ENCODE results near the gene ARHGAP31. TPM values are rescaled to one million over a fixed set of nuclear protein-coding genes. Genes with fewer than 3 reads are reported as not detected.

Gene ARHGAP31
- polyA plus RNA-seq, 3 donors: 4.7 to 9.8 (median 7.6) TPM

DNA sequence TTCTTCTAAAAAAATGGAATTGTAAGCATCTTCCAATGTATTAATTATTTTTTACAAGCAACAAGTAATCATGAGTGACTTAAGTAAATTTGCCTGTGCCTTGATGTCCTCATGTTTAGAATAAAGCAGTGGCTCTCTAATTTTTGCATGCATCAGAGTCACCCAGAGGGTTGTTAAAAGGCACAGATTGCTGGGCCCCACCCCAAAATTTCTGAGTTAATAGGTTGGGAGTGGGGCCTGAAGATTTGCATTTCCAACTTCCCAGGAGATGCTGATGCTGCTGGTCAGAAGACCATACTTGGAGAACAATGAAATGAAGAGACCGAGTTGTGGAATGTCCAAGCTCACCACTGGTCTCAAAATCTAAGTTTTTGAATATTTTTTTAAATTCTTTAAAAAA, 70.2 kb downstream of the ARHGAP31 start:
- peaks cover 5 to 7% of the 10 kb centered on the region in 2 donors for H3K4me1 ChIP-seq (ENCODE audit: control insufficient read depth in 1 of 2, insufficient read depth in 2 of 2, low read length in 2 of 2)
- Mint-ChIP-seq H3K4me1 (peaks cover 6% of the 10 kb centered on the region), H3K27ac (no peak overlapping the region), H3K27me3 (ENCODE audit: low read depth in 3 of 3) (no peaks in the 10 kb centered on the region), H3K4me3 (no peak overlapping the region), H3K36me3 (peaks cover 37 to 38% of the 10 kb centered on the region in 2 donors), H3K9me3 (no peaks in the 10 kb centered on the region)
- H3K9ac ChIP-seq (ENCODE audit: insufficient read depth, low read length, poor library complexity, severe bottlenecking): no peak overlapping the region
- no peak for DNase-seq
- TF ChIP-seq, protein P1, sequence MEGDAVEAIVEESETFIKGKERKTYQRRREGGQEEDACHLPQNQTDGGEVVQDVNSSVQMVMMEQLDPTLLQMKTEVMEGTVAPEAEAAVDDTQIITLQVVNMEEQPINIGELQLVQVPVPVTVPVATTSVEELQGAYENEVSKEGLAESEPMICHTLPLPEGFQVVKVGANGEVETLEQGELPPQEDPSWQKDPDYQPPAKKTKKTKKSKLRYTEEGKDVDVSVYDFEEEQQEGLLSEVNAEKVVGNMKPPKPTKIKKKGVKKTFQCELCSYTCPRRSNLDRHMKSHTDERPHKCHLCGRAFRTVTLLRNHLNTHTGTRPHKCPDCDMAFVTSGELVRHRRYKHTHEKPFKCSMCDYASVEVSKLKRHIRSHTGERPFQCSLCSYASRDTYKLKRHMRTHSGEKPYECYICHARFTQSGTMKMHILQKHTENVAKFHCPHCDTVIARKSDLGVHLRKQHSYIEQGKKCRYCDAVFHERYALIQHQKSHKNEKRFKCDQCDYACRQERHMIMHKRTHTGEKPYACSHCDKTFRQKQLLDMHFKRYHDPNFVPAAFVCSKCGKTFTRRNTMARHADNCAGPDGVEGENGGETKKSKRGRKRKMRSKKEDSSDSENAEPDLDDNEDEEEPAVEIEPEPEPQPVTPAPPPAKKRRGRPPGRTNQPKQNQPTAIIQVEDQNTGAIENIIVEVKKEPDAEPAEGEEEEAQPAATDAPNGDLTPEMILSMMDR (IDR thresholded peaks at IDR 0.05): no peak
- no peak overlapping the region for H2AFZ ChIP-seq (ENCODE audit: insufficient read depth, low read depth, low read length, poor library complexity, severe bottlenecking)
- peaks cover 37% of the 10 kb centered on the region for H4K20me1 ChIP-seq (ENCODE audit: insufficient read depth, low read length)
- intact Hi-C loops (cut with micrococcal nuclease): no loop called here
- no CpG with 5 or more reads among the region's 1 CpG for WGBS (ENCODE audit: insufficient coverage)
- peaks cover 19 to 47% of the 10 kb centered on the region in 2 donors for H3K36me3 ChIP-seq (replicated peaks in 1 of 2; ENCODE audit: control insufficient read depth in 1 of 2, insufficient read depth in 2 of 2, low read length in 2 of 2)
- H3K9me3 ChIP-seq (replicated peaks in 1 of 2; ENCODE audit: control insufficient read depth in 1 of 2, insufficient read depth in 1 of 2, low read length in 2 of 2): no peaks in the 10 kb centered on the region
- no peak overlapping the region for H3K27ac ChIP-seq (ENCODE audit: low read depth in 1 of 2, low read length in 2 of 2)
- no peak overlapping the region for H3K4me2 ChIP-seq (replicated peaks; ENCODE audit: extremely low read depth, low read length, poor library complexity, severe bottlenecking)
- H3K27me3 ChIP-seq (ENCODE audit: control insufficient read depth in 2 of 2, insufficient read depth in 2 of 2, low read length in 2 of 2): no peaks in the 10 kb centered on the region
- H3K4me3 ChIP-seq (replicated peaks in 1 of 3; ENCODE audit: low read depth in 2 of 3, low read length in 3 of 3): no peak overlapping the region
- no peaks in the 10 kb centered on the region for H3K79me2 ChIP-seq (ENCODE audit: insufficient read depth, low read length)

DNA sequence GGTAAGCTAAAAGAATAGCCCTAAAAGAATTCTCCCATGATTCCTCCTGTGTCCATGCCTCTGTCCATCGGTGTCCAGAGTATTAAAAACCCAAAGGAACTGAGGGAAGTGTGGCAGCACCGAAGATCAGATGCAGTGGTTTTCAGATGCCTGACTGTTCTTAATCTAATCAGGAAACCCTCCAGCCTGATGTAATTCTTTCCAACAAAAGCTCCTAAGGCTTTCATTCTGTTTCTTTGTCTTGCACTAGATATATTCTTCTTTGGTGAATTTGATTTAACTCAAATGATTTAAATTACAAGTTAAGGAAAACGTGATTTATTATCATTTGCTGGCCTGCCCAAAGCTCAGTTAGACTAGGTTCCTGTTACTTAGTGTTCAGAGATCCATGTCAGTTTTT, 71.2 kb downstream of the ARHGAP31 start:
- Mint-ChIP-seq H3K4me1 (no peaks in the 10 kb centered on the region), H3K27me3 (ENCODE audit: low read depth in 3 of 3) (no peaks in the 10 kb centered on the region), H3K27ac (peak overlapping the region in 1 of 7 donors; percentile 60), H3K4me3 (no peak overlapping the region), H3K9me3 (no peaks in the 10 kb centered on the region), H3K36me3 (peaks cover 40 to 47% of the 10 kb centered on the region in 2 donors)
- peaks cover 30% of the 10 kb centered on the region for H4K20me1 ChIP-seq (ENCODE audit: insufficient read depth, low read length)
- intact Hi-C loops (cut with micrococcal nuclease): no loop called here
- TF ChIP-seq, protein P1 (IDR thresholded peaks at IDR 0.05): no peak
- H3K79me2 ChIP-seq (ENCODE audit: insufficient read depth, low read length): no peaks in the 10 kb centered on the region
- H3K4me1 ChIP-seq (ENCODE audit: control insufficient read depth in 1 of 2, insufficient read depth in 2 of 2, low read length in 2 of 2): no peaks in the 10 kb centered on the region
- H3K27me3 ChIP-seq (ENCODE audit: control insufficient read depth in 2 of 2, insufficient read depth in 2 of 2, low read length in 2 of 2): no peaks in the 10 kb centered on the region
- H3K9me3 ChIP-seq (replicated peaks in 1 of 2; ENCODE audit: control insufficient read depth in 1 of 2, insufficient read depth in 1 of 2, low read length in 2 of 2): no peaks in the 10 kb centered on the region
- no peak overlapping the region for H3K4me3 ChIP-seq (replicated peaks in 1 of 3; ENCODE audit: low read depth in 2 of 3, low read length in 3 of 3)
- peaks cover 21 to 57% of the 10 kb centered on the region in 2 donors for H3K36me3 ChIP-seq (replicated peaks in 1 of 2; ENCODE audit: control insufficient read depth in 1 of 2, insufficient read depth in 2 of 2, low read length in 2 of 2)
- no peak overlapping the region for H3K4me2 ChIP-seq (replicated peaks; ENCODE audit: extremely low read depth, low read length, poor library complexity, severe bottlenecking)
- H3K27ac ChIP-seq (ENCODE audit: low read depth in 1 of 2, low read length in 2 of 2): no peak overlapping the region
- H3K9ac ChIP-seq (ENCODE audit: insufficient read depth, low read length, poor library complexity, severe bottlenecking): no peak overlapping the region
- WGBS (ENCODE audit: insufficient coverage): 83% methylated on average over 1 of the region's 3 CpGs
- no peak overlapping the region for H2AFZ ChIP-seq (ENCODE audit: insufficient read depth, low read depth, low read length, poor library complexity, severe bottlenecking)
- DNase-seq: no peak
